ENCODE data around the gene DZIP1L.

The DZIP1L gene

DNA sequence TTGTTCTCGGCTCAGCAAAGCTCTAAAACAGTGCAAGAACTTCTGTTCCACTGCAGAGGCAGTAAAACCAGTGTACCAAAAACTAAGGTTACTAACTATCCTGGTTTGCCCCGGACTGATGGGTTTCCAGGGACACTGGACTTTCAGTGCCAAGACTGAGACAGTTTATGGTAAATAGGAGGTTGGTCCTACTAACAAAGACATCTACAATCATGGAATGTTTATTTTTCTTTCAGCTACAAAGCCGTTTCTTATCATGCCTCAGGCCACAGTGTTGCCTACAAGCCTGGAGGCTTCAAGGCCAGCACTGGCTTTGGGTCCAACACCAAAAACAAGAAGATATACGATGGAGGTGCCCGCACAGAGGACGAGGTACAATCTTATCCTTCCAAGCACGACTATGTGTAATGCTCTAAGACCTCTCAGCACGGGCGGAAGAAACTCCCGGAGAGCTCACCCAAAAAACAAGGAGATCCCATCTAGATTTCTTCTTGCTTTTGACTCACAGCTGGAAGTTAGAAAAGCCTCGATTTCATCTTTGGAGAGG, 84.6 kb downstream of the DZIP1L start:
- DNase-seq: no peak

DNA sequence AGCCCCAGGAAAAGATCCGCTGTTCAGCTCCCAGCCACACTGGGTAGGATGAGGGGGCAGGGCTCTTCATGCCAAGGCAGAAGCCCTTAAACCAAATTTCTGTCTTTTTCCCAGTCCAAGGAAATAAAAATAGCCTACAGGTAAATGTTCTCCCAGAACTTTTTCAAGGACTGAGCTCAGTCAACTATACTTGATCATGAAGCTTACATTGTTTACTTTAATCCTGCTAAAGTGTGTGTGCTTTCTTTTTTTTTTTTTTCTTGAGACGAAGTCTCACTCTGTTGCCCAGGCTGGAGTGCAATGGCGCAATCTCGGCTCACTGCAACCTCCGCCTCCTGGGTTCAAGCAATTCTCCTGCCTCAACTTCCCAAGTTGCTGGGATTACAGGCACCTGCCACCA, 87.6 kb downstream of the DZIP1L start:
- DNase-seq: no peak

DNA sequence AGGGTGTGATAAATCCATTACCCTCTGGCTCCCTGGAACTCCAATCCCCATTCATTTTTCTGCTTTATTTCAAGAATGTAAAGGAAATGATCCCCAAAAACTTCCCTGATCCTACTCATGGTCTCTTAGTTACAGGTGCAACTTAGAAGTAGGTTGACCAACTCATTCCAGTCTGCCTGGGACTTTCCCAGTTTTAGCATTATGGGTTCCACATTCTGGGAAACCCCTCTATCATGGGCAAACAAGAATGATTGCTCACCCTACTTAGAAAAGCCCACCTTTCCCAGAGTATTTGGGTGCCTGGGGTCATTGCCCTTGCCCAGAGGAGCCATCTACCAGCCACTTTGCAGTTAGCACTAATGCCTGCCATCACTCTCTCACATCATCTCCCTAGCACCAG, 89.9 kb downstream of the DZIP1L start:
- DNase-seq: no peak

DNA sequence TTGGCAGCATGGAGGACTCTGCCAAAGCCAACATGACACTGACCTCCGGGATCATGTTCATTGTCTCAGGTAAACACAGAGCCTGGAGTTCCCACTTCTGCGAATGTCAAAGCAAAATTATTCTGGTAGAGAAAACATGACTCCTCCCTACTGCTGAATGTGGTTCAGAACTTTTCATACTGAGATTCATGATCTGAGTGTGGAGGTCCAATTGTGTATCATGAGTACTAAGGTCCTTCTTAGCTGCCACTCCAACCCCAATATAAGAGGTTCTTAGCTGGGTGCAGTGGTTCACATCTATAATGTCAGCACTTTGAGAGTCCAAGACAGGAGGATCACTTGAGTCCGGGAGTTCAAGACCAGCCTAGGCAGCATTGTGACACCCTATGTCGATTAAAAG, 91.7 kb downstream of the DZIP1L start:
- DNase-seq: no peak

DNA sequence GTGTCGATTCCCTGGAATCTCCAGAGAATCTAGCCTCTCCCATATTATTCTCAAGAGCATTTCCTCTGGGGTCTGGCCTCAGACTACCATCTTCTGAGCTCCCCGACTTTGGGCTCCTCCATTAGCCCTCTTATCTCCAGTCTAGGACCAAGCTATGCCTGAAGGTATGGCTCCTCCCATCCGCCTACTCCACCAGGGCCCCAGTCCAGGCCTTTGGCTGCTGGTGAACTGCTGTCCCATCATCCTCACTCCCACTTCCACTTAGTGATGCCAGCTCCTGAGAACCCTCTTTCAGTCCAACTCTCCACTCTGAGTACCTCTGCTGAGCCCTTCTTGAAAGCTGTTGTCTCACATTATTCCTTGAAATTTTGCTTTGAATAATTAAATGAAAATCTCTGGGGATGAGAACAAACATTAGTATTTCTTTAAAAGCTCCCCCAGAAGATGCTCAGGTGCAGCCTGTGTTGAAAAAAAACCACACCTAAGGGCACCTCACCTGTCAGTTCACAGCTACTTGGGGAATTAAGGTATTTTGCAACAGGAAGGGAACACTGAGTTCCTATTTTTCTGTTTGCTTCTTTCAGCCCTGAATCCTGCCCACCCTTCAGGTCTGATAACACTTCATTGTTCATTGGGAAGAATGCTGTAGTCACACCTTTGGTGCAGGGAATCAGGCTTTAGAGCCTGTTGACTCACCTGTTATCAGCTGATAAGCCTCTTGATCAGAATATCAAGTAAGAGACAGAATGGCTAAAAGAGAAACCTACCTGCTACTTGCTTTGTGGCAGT, 95.9 kb downstream of the DZIP1L start:
- DNase-seq: no peak

DNA sequence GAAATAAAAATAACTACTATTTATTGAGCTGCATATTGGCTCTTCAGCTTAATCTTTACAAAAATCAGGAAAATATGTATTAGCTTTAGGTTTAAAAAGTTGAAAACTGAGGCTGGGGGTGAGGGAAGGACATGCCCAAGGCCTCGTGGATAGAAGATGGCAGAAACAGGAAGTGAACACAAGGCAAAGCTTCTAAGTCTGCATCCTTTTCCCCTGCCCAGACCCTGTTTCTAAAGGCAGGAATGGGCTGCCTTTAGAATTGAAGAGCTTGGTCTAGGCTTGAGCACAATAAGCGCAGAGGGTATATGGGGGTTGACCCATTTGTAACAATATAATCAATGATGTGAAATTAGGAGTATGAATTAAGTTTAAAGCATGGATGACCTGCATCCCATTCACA, 99.3 kb downstream of the DZIP1L start:
- DNase-seq: no peak

DNA sequence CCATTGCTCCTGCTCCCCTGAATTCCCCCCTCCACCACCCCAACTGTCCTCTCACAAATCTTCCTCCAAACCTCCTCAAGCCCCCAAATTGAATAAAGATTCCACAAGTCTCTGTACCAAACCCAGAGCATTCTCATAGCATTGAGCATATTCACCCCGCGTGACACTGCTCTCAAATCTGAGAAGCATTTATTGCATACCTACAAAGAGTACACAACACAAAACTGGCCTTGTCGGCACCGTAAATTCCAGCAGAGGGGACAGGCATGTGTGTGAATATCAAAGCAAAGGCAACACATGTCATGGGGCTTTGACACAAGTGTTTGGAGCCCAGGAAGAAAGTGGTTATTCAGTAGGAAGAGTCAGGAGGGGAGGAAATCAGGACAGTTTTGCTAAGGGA, 102.9 kb downstream of the DZIP1L start:
- DNase-seq: no peak

All from activated effector memory CD4-positive, alpha-beta T cell treated with Interleukin-2 at 50 U/mL for 16 hours (primary cell).